Measurements from ENCODE around the gene HLF.

The HLF gene

DNA sequence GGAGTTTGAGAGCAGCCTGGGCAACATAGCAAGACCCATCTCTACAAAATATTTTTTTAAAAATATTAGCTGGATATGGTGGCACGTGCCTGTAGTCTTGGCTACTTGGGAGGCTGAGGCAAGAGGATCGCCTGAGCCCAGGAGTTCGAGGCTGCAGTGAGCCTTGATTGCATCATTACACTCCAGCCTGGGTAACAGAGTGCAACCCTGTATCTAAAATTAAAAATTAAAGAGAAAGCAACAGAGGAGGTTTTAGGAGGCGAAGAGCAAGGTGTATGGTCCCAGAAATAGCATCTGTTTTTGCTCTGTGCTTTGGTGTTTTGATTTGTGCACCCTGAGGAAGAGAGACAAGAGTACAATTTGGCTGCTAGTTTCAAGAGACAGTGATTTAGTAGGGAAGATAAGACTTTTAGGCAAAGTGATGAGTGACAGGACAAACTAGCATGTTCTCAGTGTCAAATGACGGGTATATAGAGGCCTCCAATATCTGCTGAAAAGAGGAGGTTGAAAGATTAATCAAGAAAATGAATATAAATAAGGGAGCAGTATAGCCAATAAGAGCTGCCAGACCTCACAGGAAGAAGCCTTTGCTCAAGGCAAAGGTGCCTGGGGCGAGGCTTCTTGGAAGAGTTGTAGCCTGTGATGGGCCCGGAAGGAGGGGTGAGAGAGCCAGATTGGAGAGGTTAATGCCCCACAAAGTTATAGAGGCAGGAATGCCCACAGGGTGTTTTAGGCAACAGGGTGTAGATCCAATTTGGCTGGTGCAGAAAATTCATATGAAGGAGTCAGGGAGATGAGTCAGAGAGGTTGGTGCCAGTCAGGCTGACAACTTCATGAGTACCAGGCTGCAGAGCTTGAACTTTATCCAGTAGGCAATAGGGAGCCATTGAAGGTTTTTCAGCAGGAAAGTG, 11.4 kb downstream of the HLF start:
- DNase-seq: no peak

DNA sequence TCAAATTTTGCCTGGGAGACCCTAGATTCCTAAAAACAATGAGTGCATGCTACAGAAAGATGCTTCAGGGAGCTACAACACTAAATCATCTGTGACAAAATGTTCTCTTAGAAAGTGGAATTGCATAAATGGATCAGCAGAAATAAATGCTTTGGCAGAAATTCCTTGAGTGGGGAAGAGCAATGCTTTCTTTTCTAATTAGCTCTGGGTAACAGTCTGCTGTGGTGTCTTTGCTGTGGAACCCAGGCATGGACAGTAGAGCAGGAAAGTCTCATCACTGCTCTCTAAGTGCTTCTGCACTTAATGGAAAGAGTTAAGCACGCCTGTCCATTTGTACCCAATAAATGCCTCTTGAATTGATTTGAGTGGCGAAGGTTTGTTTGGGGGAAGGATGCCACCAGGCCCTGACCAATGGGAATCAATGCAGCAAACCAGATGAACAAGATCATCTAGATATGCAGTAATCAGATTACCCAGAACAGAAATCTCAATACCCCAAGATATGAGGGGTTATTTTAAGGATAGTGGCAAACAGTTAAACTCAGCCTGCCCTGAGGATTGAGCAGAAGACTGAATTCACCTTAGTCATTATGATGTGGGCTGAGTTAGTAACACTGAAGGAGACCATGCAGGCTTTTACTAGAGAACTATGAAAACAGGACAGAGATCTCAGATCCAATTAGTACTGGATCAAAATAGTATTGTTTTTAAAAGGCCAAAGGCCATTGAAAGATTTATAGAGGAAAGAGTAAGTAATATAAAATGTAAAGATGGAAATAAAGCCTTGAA, 13.6 kb downstream of the HLF start:
- DNase-seq: no peak

DNA sequence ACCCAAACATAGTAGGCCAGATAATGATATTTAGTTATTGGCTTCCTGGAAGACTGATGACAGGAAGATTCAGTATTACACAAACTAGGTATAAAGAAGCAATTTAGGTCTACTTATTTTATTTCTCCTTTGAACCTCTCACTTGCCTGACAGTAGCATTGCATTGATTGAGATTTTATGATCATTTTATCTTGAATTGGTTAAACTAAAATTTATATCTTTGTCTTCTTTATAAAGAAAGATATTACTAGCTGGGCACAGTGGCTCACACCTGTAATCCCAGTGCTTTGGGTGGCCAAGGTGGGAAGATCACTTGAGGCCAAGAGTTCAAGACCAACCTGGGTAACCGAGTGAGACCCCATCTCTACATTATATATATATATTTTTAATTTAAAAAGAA, 14.4 kb downstream of the HLF start:
- no peak for DNase-seq

DNA sequence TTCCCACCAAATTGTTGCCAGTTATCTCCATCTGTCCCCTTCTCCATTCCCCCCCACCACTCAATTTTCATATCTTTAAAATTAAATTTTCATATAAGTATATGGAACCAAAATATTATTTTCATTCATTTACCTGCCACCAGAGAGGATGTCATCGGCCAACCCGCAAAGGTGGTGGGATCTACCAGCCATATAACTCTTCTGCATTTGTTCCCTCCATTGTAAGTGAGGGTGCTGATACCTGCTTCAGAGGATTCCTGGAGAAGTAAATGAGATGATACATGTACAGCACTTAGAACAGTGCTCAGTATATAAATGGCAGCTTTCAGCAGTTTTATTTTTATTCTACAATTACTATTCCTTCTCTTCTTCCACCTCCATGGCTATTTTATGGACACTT, 15.0 kb downstream of the HLF start:
- no peak for DNase-seq

DNA sequence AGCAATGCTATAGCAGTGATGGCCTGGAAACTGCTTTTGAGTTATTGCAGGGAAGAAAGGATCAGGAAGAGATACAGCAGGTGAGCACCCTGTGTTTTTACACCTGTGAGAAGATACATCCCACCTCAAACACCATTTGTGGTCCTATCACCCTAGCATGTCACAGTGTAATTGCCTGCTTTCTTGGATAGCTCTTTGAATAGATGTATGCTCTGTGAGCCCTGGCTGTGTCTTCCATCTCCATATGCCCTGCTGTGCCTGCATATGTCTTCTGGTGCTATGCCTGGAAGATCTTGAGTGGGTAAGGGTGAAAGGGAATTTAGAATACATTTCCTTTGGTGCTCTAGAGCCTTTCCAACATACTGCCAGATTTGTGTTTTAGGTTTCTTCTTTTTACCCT, 15.5 kb downstream of the HLF start:
- no peak for DNase-seq

DNA sequence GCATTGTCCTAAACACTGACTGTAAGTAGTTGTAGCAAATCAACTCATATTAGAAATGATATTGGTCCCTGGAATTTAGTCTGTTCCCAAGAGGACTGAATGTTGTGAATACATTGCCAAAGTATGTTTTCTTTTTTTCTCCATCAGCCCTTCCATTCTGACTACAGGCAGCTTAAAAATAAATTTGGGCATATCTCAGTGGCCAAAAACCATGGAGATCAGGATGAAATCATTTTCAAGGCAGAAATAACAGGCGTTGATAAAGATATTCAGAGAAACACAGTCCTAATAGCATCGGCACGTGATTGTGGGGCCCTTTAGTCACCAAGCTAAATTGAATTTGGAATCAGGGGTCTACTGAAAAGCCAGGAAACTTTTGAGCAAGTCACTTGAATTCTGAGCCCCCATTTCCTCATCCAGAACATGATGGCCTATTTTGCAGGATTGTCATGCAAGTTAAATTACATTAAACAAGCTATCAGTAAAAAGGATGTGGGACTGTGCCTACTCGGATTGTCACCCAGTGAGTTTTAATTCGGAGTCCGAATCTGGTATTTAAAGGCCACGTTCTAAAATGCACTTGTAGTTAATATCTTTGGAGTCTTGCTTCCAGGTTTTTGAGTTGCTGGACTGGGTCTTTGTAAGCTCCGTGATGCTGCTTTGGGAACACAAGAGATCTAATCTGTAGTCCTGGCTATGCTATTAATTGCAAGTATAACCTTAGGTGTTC, 17.1 kb downstream of the HLF start:
- DNase-seq: no peak

DNA sequence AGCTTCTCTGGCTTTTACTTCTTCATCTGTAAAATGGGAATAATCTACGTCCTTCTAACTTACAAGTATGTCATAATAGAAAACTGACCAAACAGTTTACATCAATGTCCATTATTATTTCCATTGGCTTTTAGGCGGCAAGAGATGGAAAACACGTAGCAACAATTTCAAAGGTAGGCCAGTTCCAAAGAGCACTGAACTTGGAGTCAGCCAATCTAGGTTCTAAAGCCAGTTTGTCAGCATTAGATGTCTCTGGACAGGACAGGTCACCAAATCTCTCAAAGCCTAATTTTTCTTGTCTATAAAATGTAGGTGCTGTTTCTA, 17.6 kb downstream of the HLF start:
- DNase-seq: no peak

DNA sequence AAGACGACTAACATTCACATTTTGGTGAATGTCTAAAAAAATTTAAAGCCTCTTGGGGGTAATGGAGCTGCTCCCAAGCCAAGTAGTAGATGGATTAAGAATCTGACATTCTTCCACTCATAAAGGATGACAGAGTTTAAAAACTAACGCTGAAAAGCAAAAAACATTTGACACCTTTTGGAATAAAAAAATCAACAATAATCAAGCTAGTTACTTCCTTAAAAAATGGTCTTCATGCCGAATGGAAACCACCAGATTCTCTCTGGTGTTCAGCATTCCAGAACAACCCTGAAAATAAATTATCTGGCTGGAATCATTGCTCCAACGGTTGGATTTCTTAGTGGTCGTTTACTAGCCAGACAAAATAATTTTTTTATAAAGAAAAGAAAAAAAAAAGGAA, 18.0 kb downstream of the HLF start:
- DNase-seq: no peak

DNA sequence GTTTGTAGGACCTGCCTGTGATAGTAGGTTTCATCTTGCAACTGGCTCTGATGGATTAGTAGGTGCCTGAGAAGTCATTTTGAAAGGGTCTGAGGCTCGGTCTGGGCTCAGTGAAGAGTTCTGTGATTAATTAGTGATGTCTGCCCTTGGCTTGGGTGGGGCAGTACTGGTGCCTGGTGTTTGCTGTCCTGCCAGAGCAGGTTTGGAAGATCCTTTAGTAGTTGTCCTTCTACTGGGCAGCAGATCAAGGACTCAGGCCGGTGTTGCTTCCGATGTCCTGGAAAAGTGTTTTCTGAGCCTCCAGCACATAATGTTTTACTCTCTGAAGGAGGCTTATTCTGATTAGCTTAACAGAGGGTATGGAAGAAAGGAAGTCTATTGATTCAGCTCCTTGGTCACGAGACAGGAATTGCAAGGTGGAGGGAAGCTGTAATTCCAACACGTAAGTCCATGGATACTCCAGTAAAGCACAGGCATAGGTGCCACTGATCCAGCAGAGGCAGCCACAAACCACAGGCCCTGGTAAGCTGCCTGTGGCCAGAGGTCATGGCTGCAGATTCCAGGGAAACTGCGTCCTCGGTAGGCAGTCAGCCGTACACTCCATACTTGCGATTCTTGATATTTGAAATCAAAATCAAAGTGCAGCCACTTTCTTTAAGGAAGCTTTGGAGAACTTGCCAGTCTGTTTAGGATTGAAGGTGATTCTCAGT, 18.7 kb downstream of the HLF start:
- DNase-seq: no peak

DNA sequence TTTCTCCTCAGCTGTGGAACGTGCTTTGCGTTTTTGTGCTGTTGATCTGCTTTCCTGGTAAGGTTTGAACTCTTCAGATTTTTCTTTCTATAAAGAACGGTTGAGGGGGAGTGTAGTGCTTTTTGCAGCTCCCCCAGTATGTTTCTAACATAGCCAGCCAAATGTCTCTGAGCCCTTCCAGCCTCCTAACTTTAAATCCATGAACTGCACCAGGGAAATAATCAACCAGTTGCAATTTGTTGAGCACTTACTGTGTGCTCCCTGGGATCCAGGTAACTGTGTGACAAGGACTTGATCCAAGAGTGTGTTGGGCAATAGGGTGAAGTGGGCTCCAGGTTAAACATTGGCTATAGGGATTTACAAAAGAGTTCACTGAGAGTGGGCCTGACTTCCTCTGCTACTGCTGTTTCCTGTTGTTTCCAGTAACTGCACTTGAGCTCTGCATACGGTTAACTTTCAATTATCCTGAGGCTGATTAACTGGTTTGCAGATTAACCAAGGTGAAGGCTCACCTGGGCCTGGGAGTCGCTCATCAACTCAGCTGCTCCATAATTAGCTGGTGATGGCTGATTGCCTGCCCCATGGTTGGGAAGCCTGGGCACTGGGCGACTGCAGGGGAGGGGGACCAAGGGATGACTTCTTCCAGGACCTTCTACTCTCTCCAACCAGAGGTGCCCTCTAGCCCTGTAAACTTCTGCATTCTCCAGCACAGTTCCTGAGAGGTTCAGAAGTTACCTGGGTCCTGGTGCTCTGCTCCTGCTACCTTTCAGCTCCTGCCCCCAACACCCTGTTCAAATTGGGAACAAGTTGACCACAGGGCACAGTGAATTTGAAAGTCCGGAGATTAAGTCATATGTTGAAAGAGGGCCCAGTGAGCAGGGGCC, 19.5 kb downstream of the HLF start:
- no peak for DNase-seq

DNA sequence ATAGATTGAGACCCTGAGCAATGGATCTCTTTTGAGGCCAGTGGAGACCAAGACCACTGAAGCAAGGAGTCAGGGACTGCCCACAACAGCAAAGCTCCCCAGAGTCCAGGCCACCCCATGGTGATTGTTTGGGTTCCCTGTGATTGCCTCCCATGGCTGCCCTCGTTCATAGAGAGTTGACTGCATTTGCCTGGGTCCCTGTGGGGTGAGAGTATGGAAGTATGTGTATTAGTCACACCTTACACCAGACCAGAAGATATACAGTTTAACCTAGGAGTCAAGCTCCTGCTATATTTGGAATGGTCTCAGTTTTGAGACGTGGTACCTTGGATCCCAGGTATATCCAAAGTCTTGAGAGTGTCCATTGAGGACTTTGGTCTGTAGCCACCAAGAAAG, 20.2 kb downstream of the HLF start:
- DNase-seq: no peak

DNA sequence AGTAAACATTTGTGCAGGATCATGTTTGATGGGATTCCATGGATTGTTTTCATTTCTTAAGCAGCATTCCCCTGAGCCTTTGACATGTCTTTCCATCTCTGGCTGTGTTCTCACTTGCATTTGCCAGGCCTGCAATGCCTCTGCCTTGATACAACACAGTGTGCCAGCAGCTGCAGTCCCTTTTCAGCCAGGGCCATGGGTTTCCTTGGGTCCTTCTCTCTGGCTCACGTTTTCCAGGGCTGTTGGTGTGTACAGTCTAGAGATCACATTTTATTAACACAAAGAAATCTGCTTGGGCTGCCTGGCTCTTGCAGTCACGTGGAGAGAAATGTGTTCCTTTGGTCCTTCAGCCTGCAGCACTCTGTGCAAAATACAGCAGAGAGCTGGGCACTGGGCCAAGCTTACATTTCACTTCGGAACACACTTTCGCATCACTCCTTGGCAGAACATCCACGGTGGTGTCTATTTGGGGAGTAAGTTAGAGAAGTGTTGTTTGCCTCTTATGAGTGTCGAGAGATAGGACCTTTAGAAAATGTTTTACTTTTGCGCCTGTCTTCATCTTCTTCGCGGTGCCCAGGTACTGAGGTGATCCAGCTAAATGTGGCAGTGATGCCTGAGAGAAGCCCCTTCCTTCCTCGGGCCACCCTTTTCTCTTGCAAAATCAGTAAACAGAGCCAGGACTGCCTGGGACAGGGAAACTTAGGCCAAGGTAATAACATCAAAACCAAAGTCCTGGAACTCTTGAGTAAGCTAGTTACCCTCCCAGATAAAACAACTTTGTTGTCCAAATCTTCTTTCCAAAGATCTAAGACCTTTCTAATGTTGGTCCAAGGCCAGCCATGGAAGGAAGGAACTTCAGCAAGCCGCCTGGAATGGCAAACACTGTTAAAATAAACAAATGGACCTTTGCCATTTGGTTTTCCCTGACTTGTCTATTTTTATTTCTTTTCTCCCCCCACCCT, 20.9 kb downstream of the HLF start:
- peak; percentile 43 for DNase-seq

DNA sequence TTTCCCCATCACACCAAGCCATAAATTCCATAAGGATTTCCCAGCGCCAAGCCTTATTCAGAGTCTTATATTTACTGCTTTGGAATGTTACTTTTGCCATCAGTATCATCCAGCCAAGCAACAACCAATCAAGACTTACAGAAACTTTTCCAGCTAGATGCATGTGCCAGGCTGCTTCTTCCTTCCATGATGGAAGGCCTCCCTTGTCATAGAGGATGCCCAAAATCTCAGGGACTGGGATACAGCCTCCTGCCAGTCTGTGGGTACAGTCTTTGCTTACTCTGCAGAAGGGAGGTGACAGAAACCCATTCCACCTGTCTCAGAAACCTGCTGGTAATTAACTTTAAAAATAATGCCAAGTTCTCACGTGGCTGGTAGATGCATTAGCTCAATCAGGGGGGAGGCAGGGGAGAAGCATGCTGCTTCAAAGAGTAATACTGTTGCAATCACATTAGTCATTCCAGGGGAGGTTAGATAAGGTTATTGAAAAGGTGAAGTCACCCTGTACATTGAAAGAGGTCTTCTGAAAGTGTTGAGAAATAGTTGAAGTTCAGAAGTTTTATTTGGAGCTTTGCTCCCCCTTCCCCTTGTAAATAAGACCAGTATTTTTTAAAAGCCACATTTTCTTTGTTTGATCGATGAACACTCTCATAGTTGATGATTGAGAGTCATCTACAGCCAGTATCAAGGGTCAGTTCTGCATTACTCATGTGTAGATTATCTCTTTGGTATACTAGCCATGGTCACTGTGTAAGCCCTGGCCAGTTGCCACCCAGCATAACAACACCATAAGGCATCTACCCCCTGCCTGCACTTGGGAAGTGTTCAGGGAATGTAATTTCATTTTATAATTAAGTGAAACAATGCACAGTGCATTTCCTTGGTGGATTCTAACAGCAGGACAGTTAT, 22.2 kb downstream of the HLF start:
- peak; percentile 36 for DNase-seq

DNA sequence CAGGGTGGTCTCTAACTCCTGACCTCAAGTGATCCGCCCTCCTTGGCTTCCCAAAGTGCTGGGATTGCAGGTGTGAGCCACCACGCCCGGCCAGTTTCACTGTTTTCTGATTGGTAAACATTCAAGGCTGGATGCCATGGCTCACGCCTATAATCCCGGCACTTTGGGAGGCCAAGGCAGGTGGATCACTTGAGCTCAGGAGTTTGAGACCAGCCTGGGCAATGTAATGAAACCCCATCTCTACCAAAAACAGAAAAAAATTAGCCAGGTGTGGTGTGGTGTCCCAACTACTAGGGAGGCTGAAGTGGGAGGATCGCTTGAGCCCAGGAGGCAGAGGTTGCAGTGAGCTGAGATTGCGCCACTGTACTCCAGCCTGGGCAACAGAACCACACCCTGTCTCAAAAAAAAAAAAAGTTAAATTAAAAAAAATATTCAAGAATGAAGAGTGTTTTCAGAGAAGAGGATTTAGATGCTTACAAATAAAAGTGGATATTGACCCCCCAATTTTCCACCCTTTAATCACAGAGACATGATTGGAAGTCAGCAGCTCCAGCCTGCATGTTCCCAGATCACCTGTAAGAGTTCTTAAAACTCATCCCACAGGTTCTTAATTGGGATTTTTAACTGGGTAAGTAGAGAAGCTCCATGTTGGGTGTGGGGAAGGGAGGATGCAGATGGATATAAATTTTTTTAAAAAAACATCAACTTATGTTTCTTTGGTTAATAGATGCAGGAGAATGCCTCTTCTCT, 23.8 kb downstream of the HLF start:
- DNase-seq: no peak

DNA sequence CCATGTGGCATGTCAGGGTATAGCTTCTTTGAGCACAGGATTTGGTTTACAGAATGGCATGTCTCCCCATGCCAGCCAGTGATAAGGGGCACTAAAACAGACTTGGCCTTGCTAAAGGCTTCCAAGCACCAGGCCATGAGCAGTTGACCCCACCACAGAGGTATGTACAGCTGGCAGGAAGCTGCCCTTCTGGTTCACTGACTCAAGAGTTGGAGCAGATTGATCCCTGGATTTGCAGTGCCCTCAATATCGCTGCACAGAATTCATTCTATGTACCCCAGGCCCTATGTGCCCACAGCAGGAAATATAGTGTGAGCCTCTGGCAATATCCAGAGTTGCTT, 24.3 kb downstream of the HLF start:
- no peak for DNase-seq

DNA sequence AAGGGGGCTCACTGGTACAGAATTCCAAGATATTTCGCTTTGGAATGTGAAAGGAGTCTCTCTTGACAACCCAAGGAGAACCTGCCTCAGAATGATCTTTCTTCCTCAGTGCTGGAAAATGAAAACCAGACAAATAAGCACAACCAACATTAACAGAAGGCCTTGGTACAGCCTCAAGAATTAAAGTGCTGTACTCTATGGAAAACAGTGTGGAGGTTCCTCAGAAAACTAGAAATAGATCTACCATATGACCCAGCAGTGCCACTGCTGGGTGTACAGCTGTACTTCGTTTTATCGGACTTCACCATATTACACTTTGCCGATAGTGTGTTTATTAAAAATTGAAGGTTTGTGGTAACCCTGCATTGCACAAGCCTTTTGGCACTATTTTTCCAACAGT, 25.2 kb downstream of the HLF start:
- no peak for DNase-seq

DNA sequence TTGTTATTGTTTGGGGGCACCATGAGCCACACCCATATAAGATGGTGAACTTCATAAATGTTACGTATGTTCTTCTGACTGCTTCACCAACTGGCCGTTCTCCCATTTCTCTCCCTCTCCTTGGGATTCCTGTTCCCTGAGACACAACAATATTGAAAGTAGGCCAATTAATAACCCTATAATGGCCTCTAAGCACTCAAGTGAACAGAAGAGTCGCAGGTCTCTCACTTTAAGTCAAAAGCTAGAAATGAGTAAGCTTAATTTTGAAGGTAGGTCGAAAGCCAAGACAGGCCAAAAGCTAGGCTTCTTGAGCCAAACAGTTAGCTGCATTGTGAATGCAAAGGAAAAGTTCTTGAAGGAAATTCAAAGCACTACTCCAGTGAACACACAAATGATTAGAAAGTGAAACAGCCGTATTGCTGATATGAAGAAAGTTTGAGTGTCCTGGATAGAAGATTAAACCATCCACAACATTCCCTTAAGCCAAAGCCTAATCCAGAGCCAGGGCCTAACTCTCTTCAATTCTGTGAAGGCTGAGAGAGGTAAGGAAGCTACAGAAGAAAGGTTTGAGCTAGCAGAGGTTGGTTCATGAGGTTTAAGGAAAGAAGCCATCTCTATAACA, 25.8 kb downstream of the HLF start:
- DNase-seq: no peak

DNA sequence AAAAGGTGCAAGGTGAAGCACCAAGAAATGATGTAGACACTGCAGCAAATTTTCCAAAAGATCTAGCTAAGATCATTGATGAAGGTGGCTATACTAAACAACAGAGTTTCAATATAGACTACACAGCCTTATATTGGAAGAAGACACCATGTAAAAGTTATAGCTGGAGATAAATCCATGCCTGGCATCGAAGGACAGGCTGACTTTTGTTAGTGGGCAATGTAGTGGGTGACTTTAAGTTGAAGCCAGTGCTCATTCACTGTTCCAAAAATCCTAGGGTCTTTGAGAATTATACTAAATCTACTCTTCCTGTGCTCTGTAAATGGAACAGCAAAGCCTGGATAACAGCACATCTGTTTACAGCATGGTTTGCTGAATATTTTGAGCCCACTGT, 26.4 kb downstream of the HLF start:
- no peak for DNase-seq

DNA sequence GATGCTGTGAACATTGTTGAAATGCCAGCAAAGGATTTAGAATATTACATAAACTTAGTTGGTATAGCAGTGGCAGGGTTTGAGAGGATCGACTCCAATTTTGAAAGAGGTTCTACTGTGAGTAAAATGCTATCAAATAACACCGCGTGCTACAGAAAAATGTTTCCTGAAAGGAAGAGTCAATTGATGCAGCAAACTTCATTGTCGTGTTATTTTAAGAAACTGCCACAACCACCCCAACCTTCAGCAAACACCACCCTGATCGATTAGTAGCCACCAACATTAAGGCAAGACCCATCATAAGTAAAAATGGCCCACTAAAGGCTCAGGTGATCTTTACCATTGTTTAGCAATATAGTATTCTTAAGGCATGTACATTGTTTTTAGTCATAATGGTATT, 27.3 kb downstream of the HLF start:
- no peak for DNase-seq
